NCI-H2107 treated with DMSO at 0.1 percent for 48 hours (cell line): ENCODE measurements around the gene NELFCD.
"Not testable (repeated sequence)": the region's sequence is repeated elsewhere in the genome, so short reads cannot be mapped to it uniquely, and the experiment has no call there.

Experiments used
- DNase-seq: peaks from one replicate; lab custom pipeline; 2025; ENCODE audit not compliant: unreplicated experiment; lab: John Stamatoyannopoulos, UW

The NELFCD gene

DNA sequence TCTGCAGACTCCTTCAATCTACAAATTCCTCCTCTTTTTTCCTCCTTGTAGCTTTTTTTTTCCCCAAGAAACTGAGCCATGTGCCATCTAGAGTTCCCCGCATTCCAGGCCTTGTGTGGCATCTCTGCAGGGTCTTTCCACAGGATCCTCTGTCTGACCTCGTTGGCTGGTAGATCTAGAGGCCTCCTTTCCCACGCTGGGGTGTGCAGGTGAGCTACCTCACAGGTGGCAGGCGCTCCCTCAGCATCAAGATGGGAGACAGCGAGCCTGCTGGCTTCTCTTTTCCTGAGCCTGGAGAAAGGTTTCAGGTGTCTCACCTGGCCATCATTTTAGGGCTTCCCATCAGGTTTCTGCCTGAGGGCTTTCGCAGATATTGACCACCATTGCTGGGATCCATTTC, 9.6 kb upstream of the NELFCD start:
- no peak for DNase-seq

DNA sequence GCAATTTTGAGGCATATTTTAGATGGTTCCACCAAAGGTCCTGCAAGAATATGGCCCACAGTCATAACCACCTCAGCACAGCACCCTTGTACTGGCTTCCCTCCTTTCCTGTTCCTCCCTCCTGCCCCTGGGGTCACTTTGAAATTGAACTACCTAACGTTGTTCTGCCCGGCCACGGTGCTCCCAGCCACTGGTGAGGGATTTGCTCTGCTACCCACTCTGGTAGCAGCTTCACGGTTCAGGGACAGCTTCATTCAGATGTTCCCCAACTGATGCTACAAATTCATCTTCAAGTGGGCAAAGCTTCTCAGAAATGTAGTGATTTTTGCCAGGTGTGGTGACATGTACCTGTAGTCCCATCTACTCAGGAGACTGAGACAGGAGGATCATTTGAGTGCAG, 7.9 kb upstream of the NELFCD start:
- DNase-seq = no peak

DNA sequence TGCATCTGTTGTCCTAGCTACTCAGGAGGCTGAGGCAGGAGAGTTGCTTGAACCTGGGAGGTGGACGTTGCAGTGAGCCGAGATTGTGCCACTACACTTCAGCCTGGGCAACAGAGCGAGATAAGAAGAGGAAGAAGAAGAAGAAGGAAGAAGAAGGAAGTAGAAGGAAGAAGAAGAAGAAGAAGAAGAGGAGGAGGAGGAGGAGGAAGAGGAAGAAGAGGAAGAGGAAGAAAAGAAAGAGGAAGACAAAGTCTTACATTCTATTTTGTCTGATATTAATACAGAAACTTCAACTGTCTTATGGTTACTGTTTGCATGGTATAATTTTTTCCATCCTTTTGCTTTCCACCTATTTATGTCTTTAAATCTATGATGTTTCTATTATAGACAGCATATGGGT, 7.2 kb upstream of the NELFCD start:
- DNase-seq = no peak

DNA sequence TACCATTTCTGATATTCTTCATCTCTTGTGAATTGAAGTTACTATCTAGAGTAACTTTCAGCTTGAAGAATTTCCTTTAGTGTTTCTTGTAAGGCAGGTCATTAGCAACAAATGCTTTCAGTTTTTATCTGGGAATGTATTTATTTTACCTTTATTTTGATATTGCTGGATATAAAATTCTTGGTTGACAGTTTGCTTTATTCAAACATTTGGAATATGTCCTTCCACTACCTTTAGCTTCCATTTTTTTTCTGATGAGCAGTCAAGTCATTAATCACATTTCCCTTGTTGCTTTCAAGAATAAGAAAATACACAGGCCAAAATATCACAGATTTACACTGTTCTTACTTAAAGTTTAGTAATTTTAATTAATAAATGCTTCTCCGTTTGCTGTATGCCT, 5.7 kb upstream of the NELFCD start:
- no peak for DNase-seq

DNA sequence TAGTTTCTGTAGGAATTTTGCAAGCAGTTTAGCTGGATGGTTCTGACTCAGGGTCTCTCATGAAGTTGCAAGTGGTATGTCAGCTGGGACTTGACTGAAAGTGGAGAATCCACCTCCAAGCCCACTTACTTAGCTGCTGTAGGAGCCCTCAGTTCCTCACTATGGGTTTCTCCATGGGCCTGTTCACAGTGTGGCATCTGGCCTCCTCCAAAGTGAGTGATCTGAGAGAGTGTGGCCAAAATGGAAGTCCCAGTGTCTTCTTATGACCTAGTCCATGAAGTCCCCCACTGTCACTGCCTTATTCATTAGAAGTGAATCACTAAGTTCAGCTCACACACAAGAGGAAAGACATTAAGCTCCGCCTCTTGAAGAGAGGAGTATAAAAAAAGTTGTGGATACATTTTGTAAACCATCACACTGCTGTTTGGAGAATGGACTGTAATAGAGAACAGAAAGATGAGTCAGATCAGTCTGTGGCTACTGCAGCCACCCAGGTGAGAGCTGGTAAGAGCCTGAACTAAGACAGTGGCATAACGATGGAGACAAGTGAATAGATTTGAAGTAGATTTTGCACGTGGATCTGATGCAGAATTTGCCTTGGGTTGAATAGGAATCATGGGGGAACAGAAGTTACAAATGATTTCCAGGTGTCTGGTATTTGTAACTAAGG, 4.9 kb upstream of the NELFCD start:
- DNase-seq = no peak

DNA sequence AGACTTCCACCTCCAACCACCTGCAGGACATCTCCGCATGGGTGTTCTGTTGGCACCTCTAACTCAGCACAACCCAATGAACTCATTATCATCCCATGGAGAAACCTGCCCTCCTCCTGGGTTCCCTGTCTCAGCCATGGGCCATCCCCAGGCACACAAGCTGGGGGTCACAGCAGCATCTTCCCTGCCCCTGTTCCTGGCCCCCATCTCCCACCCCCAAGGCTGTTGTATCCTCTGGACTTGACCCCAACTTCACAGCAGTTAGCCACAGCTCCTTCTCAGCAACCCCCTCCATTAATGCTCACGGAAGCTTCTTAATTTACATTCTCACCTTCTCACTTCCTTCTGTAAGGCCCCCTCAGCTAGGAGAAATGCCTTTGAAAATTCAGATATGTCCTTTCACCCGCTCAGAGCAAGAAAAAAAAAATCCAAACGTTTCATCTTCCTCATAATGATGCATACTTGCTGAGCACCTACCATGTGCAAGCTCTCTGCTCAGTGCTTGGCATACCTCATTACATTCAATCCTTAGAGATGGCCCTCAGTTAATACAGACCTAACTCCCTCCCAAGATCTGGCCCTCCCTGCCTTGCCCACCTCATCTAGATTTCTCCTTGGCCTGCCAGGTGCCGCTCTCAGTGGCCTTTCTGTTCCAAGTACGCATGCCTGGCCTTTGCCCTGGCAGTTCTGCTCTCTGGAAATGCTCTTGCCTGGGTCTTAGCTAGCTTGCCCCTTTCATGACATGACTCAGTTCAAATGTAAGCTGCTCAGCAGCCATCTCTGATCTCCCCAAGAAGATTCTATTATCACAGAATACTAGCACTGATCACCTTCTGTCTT, 2.5 kb upstream of the NELFCD start:
- DNase-seq = no peak

DNA sequence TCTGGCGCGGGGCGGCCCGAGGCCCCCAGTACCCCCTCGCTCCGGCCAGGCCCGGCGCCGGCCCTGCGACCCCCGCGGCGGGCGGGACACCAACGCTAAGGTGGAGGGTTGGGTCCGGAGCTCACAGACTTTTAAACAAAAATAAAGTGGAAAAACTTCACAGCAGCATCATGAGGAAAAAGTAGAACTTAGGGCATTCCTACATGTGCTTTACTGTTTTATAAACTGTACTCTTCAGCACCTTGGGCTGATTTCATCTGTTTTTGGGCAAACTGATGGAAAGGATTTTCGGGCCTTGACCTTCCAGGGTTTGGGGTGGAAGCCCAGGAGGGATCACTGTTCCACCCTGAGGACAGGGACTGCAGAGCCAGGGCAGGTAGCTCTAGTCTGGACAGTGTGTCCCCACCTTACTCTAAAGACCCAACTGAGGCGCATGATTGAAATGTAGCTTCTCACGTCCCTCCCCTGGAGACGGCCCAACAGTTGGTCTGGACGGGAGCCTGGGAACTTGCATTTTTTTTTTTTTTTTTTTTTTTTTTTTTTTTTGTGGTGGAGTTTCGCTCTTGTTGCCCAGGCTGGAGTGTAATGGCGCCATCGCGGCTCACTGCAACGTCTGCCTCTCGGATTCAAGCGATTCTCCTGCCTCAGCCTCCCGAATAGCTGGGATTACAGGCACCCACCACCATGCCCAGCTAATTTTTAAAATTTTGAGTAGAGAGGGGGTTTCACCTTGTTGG, 740 bp downstream of the NELFCD start:
- DNase-seq = no peak

DNA sequence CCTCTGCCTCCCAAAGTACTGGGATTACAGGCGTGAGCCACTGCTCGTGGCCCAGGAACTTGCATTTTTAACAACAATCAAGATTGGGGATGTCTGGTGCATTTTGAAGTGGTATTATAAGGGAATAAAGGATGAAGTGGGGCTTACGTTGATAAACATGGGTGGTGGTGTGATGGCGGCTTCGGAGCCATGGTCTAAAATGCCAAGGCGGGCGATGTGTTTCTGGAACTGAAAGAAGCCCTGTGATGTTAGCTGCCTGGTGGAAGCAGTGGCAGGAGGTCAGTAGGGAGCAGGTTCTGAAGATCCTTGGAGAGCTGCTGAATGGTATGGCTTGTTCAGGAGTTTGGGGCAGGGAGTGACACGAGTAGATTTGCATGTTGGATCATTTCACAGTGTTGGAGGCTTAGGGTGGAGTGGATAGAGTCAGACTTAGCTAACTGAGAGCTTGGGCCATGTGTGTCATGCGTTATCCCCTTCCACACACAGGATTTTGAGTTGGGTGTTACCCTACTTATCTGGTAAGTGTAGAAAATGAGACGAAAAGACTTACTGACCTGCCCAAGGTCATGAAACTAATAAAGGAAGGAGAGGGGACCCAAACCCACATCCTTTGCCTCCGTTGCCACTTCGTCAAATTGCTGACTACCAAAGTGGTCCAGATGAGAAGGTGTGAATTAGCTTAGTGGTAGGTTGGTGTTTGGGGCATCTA, 1.5 kb downstream of the NELFCD start:
- no peak for DNase-seq

DNA sequence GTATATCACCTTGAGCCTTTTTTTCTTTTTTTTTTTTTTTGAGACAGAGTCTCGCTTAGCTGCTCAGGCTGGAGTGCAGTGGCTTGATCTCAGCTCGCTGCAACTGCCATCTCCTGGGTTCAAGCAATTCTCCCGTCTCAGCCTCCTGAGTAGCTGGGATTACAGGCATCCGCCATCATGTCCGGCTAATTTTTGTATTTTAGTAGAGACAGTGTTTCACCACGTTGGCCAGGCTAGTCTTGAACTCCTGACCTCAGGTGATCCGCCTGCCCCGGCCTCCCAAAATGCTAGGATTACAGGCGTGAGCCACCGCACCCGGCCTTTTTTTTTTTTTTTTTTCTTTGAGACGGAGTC, 2.0 kb downstream of the NELFCD start:
- not testable (repeated sequence) for DNase-seq

DNA sequence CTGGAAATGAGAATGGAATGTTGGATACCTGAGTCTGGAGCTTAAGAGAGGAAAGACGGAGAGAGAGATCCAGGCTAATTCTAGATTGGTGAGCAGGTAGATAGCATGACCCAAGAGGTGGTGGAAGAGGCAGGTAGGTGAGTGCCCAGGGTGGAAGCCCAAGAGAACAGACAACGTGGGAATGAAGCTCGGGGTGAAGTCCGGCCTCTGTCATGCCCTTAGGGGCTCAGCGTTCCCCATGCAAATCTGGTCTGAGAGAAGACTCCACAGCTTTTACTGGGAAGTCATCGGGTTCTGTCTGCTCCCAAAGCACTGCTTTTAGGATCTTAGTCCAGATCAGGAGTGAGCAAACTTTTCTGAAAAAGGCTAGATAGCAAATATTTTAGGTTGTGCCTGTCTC, 3.6 kb downstream of the NELFCD start:
- DNase-seq = no peak

DNA sequence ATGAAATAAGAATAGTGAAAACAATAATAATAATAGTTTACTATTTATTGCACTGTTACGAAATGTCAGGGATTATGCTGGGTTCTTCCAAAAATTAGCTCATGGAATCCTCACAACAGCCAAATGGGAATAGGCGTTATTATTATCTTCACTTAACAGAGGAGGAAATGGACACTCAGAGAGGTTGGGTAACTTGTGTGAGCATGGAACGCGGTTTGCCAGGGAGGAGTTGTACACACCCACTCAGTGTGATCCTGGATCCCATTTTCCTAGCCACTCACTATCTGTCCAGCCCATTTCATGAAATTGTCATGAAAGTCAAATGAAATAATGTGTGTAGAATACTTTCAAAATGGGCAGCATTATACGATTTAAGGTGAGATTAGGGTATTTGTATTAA, 4.6 kb downstream of the NELFCD start:
- DNase-seq = no peak

DNA sequence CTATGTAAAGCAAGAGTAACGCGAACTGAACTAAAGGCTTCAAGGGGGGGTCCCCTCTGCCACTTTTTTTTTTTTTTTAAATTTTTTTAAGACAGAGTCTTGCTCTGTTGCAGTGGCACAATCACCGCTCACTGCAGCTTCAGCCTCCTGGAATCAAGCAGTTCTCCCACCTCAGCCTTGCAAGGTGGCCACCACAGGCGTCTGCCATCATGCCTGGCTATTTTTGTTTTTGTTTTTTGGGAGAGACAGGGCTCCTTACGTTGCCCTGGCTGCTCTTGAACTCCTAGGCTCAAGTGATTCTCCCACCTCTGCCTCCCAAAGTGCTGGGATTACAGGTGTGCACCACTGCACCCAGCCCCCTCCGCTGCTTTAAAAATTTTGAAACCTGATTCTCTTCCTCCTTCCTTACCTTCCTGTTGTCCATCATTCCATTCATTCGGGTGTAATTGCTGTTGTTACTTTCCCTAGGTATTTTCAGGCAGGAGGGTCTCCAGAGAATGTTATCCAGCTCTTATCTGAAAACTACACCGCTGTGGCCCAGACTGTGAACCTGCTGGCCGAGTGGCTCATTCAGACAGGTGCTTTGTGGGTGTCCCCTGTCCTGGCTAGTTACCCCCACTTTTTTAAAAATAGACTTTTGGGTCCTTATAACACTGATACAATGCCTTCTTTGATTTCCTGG, 5.4 kb downstream of the NELFCD start:
- DNase-seq = no peak

DNA sequence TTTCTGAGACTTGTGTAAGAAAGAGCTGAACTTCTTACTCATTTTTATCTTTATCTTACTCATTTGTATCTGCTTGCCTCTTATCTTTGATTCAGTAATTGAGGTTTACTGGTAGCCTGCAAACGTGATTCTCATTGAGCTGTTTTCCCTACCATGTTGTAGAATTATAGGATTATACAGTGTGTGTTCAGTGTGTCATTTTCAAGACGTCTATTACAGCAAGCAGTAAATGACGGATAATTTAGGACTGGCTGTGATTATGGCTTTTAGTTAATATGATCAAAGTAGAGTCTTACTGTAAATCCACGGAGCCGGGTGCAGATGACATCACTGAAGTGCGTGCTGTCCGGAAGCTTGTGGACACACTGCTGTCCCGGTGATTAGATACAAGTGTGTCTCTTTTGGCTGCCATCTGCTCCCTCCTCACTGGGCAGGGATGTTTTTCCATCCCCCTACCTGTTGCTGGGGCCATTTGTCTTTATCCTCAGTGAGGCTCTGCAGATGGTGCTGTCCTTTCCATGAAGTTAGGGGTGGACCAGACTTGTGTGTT, 6.0 kb downstream of the NELFCD start:
- DNase-seq = no peak

DNA sequence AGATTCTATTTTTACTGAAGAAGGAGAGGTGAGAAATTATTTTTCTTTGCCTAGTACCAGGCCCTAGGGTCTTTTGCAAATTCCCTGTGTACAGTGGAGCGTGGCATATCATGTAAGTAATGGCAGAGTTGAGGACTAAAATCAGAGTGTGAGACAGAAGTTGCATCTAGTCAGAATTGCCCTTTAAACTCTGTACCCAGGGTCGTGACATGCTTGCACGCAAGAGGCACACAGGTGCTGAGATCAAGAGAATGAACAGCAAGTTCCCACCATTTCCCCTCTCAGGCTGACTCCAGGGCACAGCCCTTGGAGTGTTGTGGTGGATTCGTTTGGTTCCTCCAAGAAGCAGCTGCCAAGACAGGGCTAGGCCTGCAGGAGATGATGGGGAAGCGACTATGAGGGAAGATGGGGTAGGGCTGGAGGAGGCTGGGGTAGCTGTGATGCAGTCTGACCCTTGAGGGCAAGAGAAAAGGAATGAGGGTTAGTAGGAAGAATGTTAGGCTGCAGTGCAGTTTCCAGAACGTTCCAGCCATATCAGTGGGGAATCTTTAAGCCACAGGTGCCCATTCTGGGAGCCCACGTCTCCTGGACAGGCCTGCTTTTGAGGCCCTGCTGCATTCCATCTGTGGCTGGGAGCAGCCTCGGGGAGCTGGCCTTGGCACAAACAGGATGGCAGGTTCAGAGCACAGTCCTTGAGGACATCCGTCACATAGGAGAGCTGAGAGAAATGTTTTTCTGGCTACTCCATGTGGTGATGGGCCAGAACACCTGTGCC, 6.9 kb downstream of the NELFCD start:
- no peak for DNase-seq

DNA sequence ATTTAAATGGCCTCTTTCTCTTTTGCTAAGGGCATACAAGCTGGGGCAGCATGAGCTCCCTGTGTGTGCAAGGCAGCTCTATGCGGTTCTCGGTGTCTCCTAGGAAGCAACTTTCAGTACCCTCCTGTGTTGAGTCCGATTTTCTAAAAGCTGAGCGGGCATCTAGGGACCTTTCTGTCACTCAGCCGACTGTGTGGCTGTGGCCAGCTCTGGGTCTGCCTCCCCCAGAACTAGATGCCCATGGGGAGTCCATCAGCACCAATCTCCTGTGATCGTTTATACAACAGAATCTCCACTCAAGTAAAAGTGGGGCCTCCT, 7.5 kb downstream of the NELFCD start:
- DNase-seq = no peak

DNA sequence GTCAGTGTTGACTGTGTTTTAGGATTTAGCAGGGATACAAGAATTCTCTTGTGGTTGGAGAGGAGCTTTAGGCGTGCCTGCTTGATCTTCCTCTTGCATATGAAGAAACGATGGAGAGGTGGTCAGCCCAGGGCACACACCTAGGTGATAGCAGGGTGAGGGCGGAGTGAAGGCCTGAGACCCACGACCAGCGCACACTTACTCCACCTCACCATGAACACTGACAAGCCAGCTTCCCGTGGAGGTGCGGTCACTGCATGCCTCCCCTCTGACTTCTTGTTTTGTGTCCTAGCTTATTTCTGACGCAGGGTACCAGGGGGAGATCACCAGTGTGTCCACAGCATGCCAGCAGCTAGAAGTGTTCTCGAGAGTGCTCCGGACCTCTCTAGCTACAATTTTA, 8.1 kb downstream of the NELFCD start:
- DNase-seq = no peak

DNA sequence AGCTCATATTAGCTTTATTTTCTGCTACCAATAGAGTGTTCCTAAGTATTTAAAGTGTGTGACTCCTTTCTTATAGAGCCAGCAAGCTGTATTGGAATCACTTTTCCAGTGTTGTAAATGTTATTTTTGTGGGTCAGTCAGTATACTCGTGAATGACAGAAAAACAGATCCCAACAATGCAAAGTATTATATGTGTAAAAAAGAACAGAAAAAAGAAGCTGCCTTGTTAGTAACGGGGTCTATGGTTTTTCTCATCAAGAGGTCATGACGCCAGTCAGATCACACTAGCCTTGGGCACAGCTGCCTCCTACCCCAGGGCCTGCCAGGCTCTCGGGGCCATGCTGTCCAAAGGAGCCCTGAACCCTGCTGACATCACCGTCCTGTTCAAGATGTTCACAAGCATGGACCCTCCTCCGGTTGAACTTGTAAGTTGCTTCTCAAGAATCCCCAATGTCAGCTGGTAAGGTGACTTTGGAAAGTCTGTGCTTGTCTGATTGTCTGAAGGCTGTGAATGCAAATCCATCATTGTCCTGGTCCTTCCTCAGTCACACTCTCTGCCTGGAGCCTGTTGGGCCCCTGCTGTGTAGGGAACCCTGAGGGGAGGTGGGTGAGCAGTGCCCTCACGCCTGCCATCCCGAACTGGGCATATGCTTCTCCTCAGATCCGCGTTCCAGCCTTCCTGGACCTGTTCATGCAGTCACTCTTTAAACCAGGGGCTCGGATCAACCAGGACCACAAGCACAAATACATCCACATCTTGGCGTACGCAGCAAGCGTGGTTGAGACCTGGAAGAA, 9.8 kb downstream of the NELFCD start:
- DNase-seq = no peak

DNA sequence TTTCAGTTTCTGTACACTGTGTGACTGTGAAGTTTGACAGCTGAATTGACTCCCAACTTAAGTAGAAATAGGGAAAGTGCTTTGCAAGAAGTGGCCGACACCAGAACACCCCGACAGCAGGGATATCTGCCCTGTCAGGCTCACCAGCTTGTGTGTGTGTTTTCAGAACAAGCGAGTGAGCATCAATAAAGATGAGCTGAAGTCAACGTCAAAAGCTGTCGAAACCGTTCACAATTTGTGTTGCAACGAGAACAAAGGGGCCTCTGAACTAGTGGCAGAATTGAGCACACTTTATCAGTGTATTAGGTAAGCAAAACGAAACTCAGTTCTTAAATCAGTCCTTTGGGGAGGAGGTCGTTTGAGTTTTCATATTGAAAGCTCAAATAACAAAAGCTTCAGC, 10.7 kb downstream of the NELFCD start:
- DNase-seq = no peak

DNA sequence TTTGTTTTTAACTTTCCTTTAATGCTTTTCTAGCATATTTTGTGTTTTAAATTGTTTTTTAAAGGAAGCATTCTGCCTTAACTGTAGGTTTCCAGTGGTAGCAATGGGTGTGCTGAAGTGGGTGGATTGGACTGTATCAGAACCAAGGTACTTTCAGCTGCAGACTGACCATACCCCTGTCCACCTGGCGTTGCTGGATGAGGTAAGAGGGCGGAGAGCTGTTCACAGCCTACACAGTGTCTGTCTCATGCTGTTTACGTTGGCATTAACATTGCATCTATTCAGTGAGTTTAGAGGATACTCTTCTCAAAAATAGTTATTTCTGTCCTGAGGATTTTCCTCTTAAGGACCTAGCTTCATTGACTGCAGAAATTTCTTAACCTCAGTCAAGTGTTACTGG, 11.9 kb downstream of the NELFCD start:
- DNase-seq = no peak
